Lower leg skin (tissue), 3 donors: ENCODE measurements around the gene ETFA.

ENCODE experiments used
- CTCF ChIP-seq, 3 donors: fragments of 450-650 bp; IDR thresholded peaks; one replicate each; pipeline ENCODE4 v1.5.1; 2016; ENCODE audit warnings: antibody characterized with exemption in 3 of 3, mild to moderate bottlenecking in 3 of 3, moderate library complexity in 2 of 3
- POLR2A ChIP-seq, 2 donors: fragments of 450-650 bp; IDR thresholded peaks; one replicate each; pipeline ENCODE4 v1.6.1; 2016 to 2017; ENCODE audit warnings: antibody characterized with exemption in 2 of 2, mild to moderate bottlenecking in 1 of 2, moderate library complexity in 1 of 2

- no peak for TF ChIP-seq CTCF (IDR thresholded peaks at IDR 0.05)
- TF ChIP-seq POLR2A (IDR thresholded peaks at IDR 0.05) = no peak
These were observed 125.6 kb downstream of the ETFA start for GRCh38 chr15:76185716-76186115.
